Mesenchymal stem cell (in vitro differentiated cells and primary cell): Measurements from ENCODE around the gene F8.

Experiments used
- DNase-seq: peaks from one replicate; pipeline ENCODE4 v3.0.0-alpha.2; 2013
- H2AFZ ChIP-seq: one replicate; pipeline ENCODE4 v1.6.1; 2013; ENCODE audit warnings: low read depth, mild to moderate bottlenecking, control low read depth, inconsistent platforms, low read length, moderate library complexity
- H2AK5ac ChIP-seq: 2 replicates; pipeline ENCODE4 v1.6.1; 2013; ENCODE audit warnings: low read length, moderate library complexity, mild to moderate bottlenecking, inconsistent platforms; ENCODE audit not compliant: severe bottlenecking
- H2BK120ac ChIP-seq: one replicate; pipeline ENCODE4 v1.6.1; 2013; ENCODE audit warnings: low read depth, mild to moderate bottlenecking, inconsistent platforms, low read length, moderate library complexity
- H2BK12ac ChIP-seq, 2 experiments: one replicate each; pipeline ENCODE4 v1.6.1; 2013; ENCODE audit warnings: inconsistent platforms in 2 of 2, low read length in 2 of 2, mild to moderate bottlenecking in 2 of 2, moderate library complexity in 2 of 2, control low read depth in 1 of 2
- H2BK15ac ChIP-seq: one replicate; pipeline ENCODE4 v1.6.1; 2013; ENCODE audit warnings: mild to moderate bottlenecking, low read depth, inconsistent platforms; ENCODE audit not compliant: poor library complexity, severe bottlenecking
- H2BK5ac ChIP-seq: 2 replicates; pipeline ENCODE4 v1.6.1; 2013; ENCODE audit warnings: low read depth, mild to moderate bottlenecking, low read length, control low read depth, inconsistent platforms; ENCODE audit not compliant: poor library complexity, severe bottlenecking
- H3K14ac ChIP-seq, 2 experiments: one replicate each; pipeline ENCODE4 v1.6.1; 2013; ENCODE audit warnings: inconsistent platforms in 2 of 2, low read length in 2 of 2, control low read depth in 1 of 2, mild to moderate bottlenecking in 1 of 2, moderate library complexity in 1 of 2
- H3K18ac ChIP-seq, 2 experiments: one replicate each; pipeline ENCODE4 v1.6.1; 2013; ENCODE audit warnings: inconsistent platforms in 2 of 2, low read length in 2 of 2, control low read depth in 1 of 2, low read depth in 1 of 2, mild to moderate bottlenecking in 1 of 2
- H3K23ac ChIP-seq, 2 experiments: one replicate each; pipeline ENCODE4 v1.6.1; 2013; ENCODE audit warnings: inconsistent platforms in 2 of 2, low read length in 2 of 2, mild to moderate bottlenecking in 2 of 2, moderate library complexity in 2 of 2, control low read depth in 1 of 2
- H3K27ac ChIP-seq: 2 replicates; pipeline ENCODE4 v1.5.1; 2013; ENCODE audit warnings: mild to moderate bottlenecking, moderate library complexity, low read length, control low read depth, inconsistent platforms; ENCODE audit not compliant: poor library complexity, severe bottlenecking
- H3K27me3 ChIP-seq, 2 experiments: 2 replicates each; pipeline versions ENCODE4 v1.6.1 to v1.7.0; 2013; ENCODE audit warnings: low read length in 2 of 2, mild to moderate bottlenecking in 2 of 2, moderate library complexity in 2 of 2, control low read depth in 1 of 2, inconsistent platforms in 1 of 2; ENCODE audit not compliant: control insufficient read depth in 1 of 2, insufficient read depth in 1 of 2
- H3K36me3 ChIP-seq, 2 experiments: 2 replicates each; pipeline versions ENCODE4 v1.6.1 to v1.7.0; 2013; ENCODE audit warnings: low read length in 2 of 2, control low read depth in 1 of 2, inconsistent platforms in 1 of 2, low read depth in 1 of 2, mild to moderate bottlenecking in 1 of 2; ENCODE audit not compliant: insufficient read depth in 2 of 2, control insufficient read depth in 1 of 2
- H3K4ac ChIP-seq, 2 experiments: one replicate each; pipeline ENCODE4 v1.6.1; 2013; ENCODE audit warnings: inconsistent platforms in 2 of 2, low read length in 2 of 2, mild to moderate bottlenecking in 2 of 2, moderate library complexity in 2 of 2, control low read depth in 1 of 2, low read depth in 1 of 2
- H3K4me1 ChIP-seq: 2 replicates; pipeline ENCODE4 v1.6.1; 2013; ENCODE audit warnings: low read depth, low read length, control low read depth; ENCODE audit not compliant: control insufficient read depth, insufficient read depth
- H3K4me2 ChIP-seq: 2 replicates; pipeline ENCODE4 v1.6.1; 2013; ENCODE audit warnings: low read length, mild to moderate bottlenecking, inconsistent platforms; ENCODE audit not compliant: poor library complexity, severe bottlenecking
- H3K4me3 ChIP-seq, 2 experiments: 2 replicates each; pipeline versions ENCODE4 v1.5.1 to v1.7.0; 2013; ENCODE audit warnings: low read length in 2 of 2, mild to moderate bottlenecking in 2 of 2, control low read depth in 1 of 2, low read depth in 1 of 2; ENCODE audit not compliant: insufficient read depth in 1 of 2
- H3K79me1 ChIP-seq: replicated peaks from 2 replicates; pipeline ENCODE4 v1.6.1; 2013; ENCODE audit warnings: mild to moderate bottlenecking, control low read depth, low read length, inconsistent platforms; ENCODE audit not compliant: poor library complexity, severe bottlenecking
- H3K9ac ChIP-seq: 2 replicates; pipeline ENCODE4 v1.7.0; 2013; ENCODE audit warnings: mild to moderate bottlenecking, low read length, moderate library complexity
- H3K9me3 ChIP-seq: 2 replicates; pipeline ENCODE4 v1.7.0; 2013; ENCODE audit warnings: mild to moderate bottlenecking, low read length; ENCODE audit not compliant: control insufficient read depth
- H4K8ac ChIP-seq: one replicate; pipeline ENCODE4 v1.6.1; 2013; ENCODE audit warnings: inconsistent platforms, mild to moderate bottlenecking, low read length, moderate library complexity
- H4K91ac ChIP-seq: one replicate; pipeline ENCODE4 v1.6.1; 2013; ENCODE audit warnings: mild to moderate bottlenecking, low read length, inconsistent platforms
- WGBS: methylation state at CpG from one replicate; pipeline ENCODE4 v1.1.7; 2013; ENCODE audit warnings: mixed read lengths; 5-methylcytosine and 5-hydroxymethylcytosine counted together

The F8 gene

GRCh38 chrX:155070038-155070437 lies 47.5 kb upstream of the F8 start:
- Histone ChIP-seq H3K18ac (no peak overlapping the region), H2BK120ac (no peak overlapping the region), H4K91ac (no peak overlapping the region), H3K79me1 (peaks cover 4% of the 10 kb centered on the region), H3K36me3 (peaks cover 0 to 8% of the 10 kb centered on the region in 2 experiments), H2BK12ac (no peak overlapping the region), H2BK15ac (no peak overlapping the region), H3K9ac (peak overlapping the region; percentile 90), H3K14ac (no peak overlapping the region), H2AK5ac (no peak overlapping the region), H3K27ac (no peak overlapping the region), H3K9me3 (no peaks in the 10 kb centered on the region), H2AFZ (no peak overlapping the region), H3K4me1 (peaks cover 8% of the 10 kb centered on the region), H4K8ac (no peak overlapping the region), H3K4me2 (peak overlapping the region; percentile 70), H3K23ac (no peak overlapping the region), H3K4ac (no peak overlapping the region), H3K27me3 (no peaks in the 10 kb centered on the region), H2BK5ac (no peak overlapping the region), H3K4me3 (peak overlapping the region in 1 of 2 experiments; percentile 78)
- 7% methylated on average over 5 of the region's 12 CpGs for WGBS
- no peak for DNase-seq

DNA sequence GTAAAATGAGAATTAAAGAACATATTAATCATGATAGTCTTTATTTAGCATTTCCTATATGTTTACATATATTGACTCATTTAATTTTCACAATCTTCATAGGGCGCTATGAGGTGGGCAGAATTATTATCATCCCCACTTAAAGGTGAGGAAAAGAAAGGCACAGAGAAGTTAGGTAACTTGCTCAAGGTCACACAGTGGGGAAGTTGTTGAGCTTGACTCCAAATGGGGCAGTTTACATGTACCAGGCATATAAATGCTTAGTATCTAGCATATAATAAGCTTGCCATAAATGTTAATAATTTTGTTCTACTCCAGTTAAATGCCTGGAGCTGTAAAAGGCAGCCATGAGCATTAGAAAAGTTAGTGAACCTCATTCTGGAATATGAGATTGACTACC lies 46.9 kb upstream of the F8 start:
- Histone ChIP-seq H3K9ac (peak overlapping the region; percentile 90), H2BK15ac (no peak overlapping the region), H3K79me1 (peaks cover 4% of the 10 kb centered on the region), H2BK120ac (no peak overlapping the region), H3K23ac (no peak overlapping the region), H2AFZ (no peak overlapping the region), H4K91ac (no peak overlapping the region), H3K4me1 (peaks cover 8% of the 10 kb centered on the region), H2AK5ac (no peak overlapping the region), H3K18ac (no peak overlapping the region), H3K27ac (no peak overlapping the region), H4K8ac (no peak overlapping the region), H3K4me3 (peak overlapping the region in 1 of 2 experiments; percentile 78), H2BK5ac (no peak overlapping the region), H2BK12ac (no peak overlapping the region), H3K9me3 (no peaks in the 10 kb centered on the region), H3K4ac (no peak overlapping the region), H3K14ac (no peak overlapping the region), H3K36me3 (peaks cover 0 to 7% of the 10 kb centered on the region in 2 experiments), H3K4me2 (no peak overlapping the region), H3K27me3 (no peaks in the 10 kb centered on the region)
- DNase-seq, result no peak
- WGBS, result no CpG with 5 or more reads among the region's 1 CpG

DNA sequence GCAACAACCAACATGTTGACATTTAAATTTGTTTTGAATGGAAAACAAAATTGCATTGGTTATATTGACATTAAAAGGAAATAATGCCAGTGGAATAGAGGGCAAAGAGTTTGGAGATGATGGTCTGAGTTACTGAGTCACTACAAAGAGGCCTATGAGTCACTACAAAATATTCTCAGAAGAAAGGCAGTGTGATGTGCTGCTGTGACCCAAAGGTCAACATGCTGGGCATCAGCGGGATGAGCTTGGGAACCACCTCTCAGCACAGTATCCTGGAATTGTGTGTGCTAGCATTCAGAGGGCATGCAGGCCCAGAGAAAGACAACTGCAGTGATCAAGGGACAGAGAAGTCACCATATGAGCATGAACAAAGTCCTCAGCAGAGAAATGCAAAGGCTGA lies 45.6 kb upstream of the F8 start:
- no peak overlapping the region for H4K91ac ChIP-seq
- peaks cover 8% of the 10 kb centered on the region for H3K4me1 ChIP-seq
- H3K14ac ChIP-seq, result no peak overlapping the region
- peak; percentile 72 for DNase-seq
- no peak overlapping the region for H3K4me3 ChIP-seq
- H3K27me3 ChIP-seq, result no peaks in the 10 kb centered on the region
- peak overlapping the region; percentile 26 for H3K27ac ChIP-seq
- H3K4ac ChIP-seq, result no peak overlapping the region
- no peaks in the 10 kb centered on the region for H3K36me3 ChIP-seq
- no peak overlapping the region for H3K18ac ChIP-seq
- no peak overlapping the region for H2BK120ac ChIP-seq
- 0% methylated on average over 1 of the region's 1 CpG for WGBS
- no peaks in the 10 kb centered on the region for H3K9me3 ChIP-seq
- H2AFZ ChIP-seq, result no peak overlapping the region
- no peak overlapping the region for H2BK5ac ChIP-seq
- H3K79me1 ChIP-seq, result peaks cover 4% of the 10 kb centered on the region
- no peak overlapping the region for H2AK5ac ChIP-seq
- peak overlapping the region; percentile 3 for H3K4me2 ChIP-seq
- no peak overlapping the region for H2BK15ac ChIP-seq
- H4K8ac ChIP-seq, result no peak overlapping the region
- H3K23ac ChIP-seq, result no peak overlapping the region
- no peak overlapping the region for H2BK12ac ChIP-seq
- H3K9ac ChIP-seq, result no peak overlapping the region

GRCh38 chrX:155065035-155065734 lies 42.7 kb upstream of the F8 start:
- Histone ChIP-seq H2BK120ac (no peak overlapping the region), H3K9ac (no peak overlapping the region), H2AFZ (no peak overlapping the region), H3K14ac (no peak overlapping the region), H4K91ac (no peak overlapping the region), H2AK5ac (no peak overlapping the region), H3K23ac (no peak overlapping the region), H3K4me3 (no peak overlapping the region), H2BK5ac (no peak overlapping the region), H3K4me2 (peak overlapping the region; percentile 39), H4K8ac (no peak overlapping the region), H3K36me3 (peaks cover 0 to 16% of the 10 kb centered on the region in 2 experiments), H3K4me1 (peaks cover 8% of the 10 kb centered on the region), H3K9me3 (no peaks in the 10 kb centered on the region), H2BK12ac (no peak overlapping the region), H3K18ac (no peak overlapping the region), H3K4ac (no peak overlapping the region), H2BK15ac (no peak overlapping the region), H3K79me1 (peaks cover 4% of the 10 kb centered on the region), H3K27ac (peak overlapping the region; percentile 38), H3K27me3 (no peaks in the 10 kb centered on the region)
- DNase-seq, result peak; percentile 43
- 97% methylated on average over 6 of the region's 8 CpGs for WGBS
